ENCODE results near the gene PMCH.
"Not testable (repeated sequence)": the region's sequence is repeated elsewhere in the genome, so short reads cannot be mapped to it uniquely, and the experiment has no call there.

PMCH gene, protein sequence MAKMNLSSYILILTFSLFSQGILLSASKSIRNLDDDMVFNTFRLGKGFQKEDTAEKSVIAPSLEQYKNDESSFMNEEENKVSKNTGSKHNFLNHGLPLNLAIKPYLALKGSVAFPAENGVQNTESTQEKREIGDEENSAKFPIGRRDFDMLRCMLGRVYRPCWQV

GRCh38 chr12:102197789-102198188 lies at the start of gene PMCH:
TSS of gene PMCH (minus strand) at chr12:102197833. CDS start at chr12:102197770, 63 bp downstream.
- in situ Hi-C loops (cut with MboI; ENCODE audit: low sequenced_read_pairs) = no loop called here

DNA sequence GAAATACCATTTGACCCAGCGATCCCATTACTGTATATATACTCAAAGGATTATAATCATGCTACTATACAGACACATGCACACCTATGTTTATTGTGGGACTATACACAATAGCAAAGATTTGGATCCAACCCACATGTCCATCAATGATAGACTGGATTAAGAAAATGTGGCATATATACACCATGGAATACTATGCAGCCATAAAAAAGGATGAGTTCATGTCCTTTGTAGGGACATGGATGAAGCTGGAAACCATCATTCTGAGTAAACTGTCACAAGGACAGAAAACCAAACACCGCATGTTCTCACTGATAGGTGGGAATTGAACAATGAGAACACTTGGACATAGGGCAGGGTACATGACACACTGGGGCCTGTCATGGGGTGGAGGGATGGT lies 43.2 kb upstream of the PMCH start:
- in situ Hi-C loops (cut with MboI; ENCODE audit: low sequenced_read_pairs) = not testable (repeated sequence)

GRCh38 chr12:102234599-102234998 lies 37.0 kb upstream of the PMCH start:
- in situ Hi-C loops (cut with MboI; ENCODE audit: low sequenced_read_pairs) = no loop called here

- in situ Hi-C loops (cut with MboI; ENCODE audit: low sequenced_read_pairs) = no loop called here
Measured at GRCh38 chr12:102232446-102232845, 34.8 kb upstream of the PMCH start.

GRCh38 chr12:102232036-102232435 lies 34.4 kb upstream of the PMCH start:
- in situ Hi-C loops (cut with MboI; ENCODE audit: low sequenced_read_pairs) = no loop called here

GRCh38 chr12:102227954-102228353 lies 30.3 kb upstream of the PMCH start:
- in situ Hi-C loops (cut with MboI; ENCODE audit: low sequenced_read_pairs) = no loop called here

DNA sequence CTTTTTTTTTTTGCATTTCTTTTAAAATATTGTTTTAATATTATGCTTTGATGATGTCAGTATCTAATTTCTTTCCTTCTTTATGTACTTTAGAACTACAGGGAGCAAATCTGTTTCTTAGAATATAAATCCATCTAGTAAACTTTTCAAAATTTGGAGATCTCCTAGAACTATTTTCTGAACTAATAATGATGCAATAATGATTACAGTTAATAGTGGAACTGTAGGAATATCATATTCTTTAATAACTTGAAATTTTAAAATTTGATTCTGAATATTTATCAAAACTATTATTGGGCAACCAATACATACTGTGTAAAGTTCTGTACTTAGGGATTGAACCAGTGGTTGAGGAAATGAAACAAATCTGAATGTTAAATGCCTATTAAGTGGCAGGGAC lies 23.1 kb upstream of the PMCH start:
- in situ Hi-C loops (cut with MboI; ENCODE audit: low sequenced_read_pairs) = no loop called here

DNA sequence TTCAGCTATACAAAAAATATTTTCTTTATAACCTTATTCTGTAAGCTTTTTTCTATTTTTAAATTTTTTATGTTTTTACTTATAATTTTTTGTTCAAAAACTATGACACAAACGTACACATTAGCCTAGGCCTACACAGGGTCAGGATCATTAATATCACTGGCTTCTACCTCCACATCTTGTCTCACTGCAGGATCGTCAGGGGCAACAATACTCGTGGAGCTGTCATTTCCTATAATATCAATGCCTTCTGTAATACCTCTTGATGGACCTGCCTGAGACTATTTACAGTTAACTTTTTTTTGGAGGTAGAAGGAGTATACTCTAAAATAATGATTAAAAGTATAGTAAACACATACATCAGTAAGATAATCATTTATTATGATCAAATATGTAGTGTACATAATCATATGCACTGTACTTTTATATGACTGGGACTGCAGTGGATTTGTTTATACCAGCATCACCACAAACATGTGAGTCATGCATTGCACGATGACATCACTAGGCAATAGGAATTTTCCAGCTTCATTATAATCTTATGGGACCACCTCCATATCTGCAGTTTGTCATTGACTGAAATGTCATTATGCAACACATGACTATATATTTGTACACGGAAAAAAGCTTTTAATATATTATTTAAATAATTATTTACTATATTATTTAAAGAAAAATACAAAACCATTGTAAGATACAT lies 18.5 kb upstream of the PMCH start:
- in situ Hi-C loops (cut with MboI; ENCODE audit: low sequenced_read_pairs) = no loop called here

DNA sequence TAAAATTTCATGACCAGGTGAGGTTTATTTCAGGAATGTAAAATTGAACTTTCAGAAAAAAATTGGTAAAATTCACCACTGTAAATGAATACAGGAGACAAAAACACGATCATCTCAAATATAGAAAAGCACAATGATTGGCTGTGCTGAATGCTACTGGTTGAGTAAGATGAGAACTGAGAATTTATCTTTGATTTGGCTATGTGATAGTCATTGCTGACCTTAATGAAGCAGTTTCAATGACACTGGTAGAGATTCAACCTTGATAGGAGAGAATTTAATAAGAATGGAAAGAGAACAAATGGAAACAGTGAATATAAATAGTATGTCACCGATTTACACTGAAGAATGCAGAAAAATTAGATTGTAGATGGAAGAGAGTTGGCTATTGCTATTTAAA lies 6.4 kb upstream of the PMCH start:
- in situ Hi-C loops (cut with MboI; ENCODE audit: low sequenced_read_pairs) = no loop called here

DNA sequence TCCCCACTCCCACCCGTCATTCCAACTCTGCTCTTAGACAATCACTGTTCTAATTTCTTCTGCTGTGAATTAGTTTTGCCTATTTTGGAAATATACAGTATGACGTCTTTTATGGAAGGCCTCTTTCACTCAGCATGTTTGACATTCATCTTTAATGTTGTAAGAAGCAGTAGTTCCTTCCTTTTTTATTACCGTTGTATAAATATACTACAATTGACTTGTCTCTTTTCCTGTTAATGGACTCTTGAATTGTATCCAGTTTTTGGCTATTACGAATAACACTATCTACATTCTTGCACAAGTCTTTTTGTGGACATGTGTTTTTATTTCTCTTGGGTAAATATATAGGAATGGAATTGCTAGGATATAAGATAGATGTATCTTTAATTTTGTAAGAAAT lies 4.9 kb upstream of the PMCH start:
- in situ Hi-C loops (cut with MboI; ENCODE audit: low sequenced_read_pairs) = no loop called here

DNA sequence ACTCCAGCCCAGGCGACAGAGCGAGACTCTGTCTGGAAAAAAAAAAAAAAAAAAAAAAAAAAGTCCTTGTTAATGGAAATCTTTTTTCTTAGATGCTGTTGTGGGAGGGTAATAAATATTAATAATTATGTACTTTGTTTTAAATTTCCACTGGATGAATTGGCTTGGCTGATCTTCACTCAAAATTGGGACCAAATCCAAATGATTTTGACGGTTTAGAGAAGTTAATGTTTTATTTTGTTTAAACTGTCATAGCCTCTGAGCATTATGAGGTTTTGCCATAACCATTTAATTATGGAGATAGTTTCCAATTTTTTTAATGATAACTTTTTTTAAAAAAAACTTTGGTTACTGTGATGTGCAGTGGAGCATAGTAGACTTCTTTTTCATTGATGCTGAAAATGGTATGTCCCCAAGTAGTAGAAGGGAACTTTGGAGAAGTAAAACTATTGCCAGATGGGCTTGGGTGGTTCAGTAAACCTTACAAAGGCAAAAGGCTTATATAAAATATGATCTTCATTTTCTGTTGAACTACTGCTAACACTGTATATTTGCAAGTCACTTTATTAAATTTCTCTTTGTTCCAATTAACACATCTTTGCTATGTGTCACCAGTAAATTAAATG lies 3.9 kb upstream of the PMCH start:
- in situ Hi-C loops (cut with MboI; ENCODE audit: low sequenced_read_pairs) = no loop called here

DNA sequence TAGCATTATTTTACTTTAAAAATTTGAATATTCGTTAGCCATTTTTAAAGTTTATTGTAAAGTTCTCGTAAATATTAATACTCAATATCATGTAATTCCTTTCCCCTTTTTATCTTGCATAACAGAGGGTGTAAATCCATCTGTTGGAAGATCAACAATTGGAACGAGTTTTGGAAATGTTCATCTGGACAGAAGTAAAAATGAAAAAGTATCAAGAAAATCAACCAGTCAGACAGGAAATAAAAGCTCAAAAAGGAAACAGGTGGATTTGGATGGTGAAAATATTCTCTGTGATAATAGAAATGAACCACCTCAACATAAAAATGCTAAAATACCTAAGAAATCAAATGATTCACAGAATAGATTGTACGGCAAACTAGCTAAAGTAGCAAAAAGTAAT lies 1.8 kb downstream of the PMCH start:
- in situ Hi-C loops (cut with MboI; ENCODE audit: low sequenced_read_pairs) = no loop called here

- in situ Hi-C loops (cut with MboI; ENCODE audit: low sequenced_read_pairs) = no loop called here
Measured at GRCh38 chr12:102182635-102183034, 15.0 kb downstream of the PMCH start.

DNA sequence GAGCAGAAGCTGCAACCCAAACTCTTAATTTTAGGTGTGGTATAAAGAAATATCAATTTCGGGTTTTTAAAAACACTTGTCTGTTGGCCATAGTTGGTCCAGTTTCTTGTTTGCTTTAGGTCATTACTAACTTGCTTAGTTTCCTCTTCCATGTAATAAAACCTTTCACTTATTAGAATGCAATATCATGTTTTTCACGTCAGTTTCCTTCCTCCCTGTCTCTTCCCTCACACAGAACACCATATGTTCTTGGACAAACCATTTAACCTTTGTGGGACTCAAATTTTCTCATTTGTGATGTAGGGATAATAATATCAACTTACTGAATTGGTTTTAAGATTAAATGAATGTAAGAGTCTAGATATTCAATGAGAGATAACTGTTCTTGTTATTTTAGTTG lies 22.9 kb downstream of the PMCH start:
- in situ Hi-C loops (cut with MboI; ENCODE audit: low sequenced_read_pairs) = no loop called here

DNA sequence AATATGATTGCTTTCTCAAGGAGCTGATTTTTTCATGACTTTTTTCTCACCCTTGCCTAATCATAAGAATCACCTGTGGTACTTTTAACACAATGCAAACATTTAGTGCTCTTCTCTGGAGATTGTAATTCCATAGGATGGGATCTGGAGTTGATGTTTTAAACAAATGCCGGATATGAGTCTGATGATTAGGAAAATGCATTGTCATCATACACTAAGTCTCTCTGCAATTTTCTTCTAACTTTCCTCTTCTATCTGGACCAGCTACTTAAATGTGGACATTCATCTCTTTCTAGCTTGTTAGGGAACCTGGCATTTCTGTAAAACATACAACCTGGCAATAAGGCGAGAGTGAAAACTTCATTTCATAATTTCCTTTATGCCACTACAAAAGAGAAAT lies 23.5 kb downstream of the PMCH start:
- in situ Hi-C loops (cut with MboI; ENCODE audit: low sequenced_read_pairs) = no loop called here

- in situ Hi-C loops (cut with MboI; ENCODE audit: low sequenced_read_pairs) = no loop called here
Measured at GRCh38 chr12:102172436-102172835, 25.2 kb downstream of the PMCH start.

DNA sequence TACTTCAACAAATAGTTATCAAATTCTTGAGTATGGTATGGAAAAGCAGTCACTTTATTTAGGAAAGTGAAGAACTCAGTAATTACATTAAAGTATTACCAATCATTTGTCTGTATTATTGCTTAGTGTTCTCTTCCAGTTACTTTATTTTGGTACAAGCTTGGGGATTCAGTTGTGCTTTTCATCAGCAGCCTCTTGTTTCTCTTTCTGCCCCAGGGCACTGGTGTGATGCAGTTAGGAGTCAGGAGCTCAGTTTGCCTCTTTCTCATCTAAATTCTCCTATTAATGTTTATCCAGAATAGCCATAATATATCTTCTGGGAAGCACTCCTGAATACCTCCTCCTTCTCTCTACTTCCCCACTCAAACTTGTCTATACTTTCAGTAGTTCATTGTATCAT lies 25.7 kb downstream of the PMCH start:
- in situ Hi-C loops (cut with MboI; ENCODE audit: low sequenced_read_pairs) = no loop called here

DNA sequence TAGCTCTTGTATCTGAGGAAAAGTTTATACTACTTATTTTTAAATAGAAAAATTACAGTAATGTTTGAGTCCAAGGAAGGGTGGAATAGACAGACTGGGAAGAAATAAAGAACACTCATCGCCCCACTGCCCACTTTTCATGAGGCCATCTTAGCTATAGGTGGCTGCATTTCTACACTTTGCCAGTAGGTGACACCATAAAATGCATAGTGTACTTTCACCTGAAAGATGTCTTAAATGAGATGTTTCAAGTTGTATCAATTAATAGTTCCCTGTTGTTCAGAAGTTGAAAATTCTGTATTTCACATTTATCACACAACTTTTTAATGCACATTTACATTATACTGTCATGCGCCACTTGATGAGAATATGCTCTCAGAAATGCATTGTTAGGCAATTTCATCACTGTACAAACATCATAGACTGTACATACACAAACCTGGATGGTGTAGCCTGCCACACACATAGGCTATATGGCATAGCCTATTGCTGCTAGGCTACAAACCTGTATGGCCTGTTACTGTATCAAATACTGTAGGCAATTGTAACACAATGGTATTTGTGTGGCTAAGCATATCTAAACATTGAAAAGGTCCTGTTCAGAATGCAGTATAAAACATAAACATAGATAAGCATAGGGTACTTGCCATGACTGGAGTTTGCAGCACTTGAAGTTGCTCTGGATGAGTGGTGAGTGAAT lies 27.6 kb downstream of the PMCH start:
- in situ Hi-C loops (cut with MboI; ENCODE audit: low sequenced_read_pairs) = no loop called here

DNA sequence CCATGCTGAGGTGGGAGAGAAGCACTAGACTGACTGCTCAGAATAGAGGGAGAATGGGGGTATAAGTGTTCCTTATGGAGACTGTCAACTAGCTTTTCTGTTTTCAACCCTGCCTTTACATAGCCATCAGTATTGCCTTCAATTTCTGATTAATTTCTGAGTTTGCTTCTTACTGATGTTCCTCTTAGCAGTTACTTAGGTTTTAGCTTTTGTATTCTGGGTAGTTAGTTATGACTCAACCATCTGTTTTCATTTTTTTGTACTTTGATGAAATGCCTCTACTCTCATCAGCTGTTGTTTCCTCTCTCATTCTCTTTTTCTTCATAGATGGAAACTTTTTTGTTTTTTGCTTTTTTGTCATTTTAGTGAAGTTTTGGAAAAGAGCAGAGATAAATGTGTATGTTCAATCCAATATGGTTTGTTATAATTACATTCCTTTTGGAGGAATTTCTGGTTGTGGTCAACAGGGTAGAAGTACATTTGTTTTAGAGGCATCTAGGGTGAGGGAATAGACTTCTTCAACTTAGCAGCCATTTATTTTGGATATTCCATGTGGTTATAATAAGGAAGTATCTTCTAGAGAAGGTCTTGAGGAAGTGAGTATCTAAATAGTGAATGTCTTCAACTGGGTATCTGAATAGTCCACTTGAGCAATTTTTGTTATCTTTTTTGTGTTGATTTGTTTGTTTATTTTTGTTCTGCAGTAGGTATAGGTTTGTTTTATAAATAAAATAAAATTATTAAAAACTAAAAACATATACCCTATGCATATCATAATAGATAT lies 29.6 kb downstream of the PMCH start:
- in situ Hi-C loops (cut with MboI; ENCODE audit: low sequenced_read_pairs) = no loop called here

- in situ Hi-C loops (cut with MboI; ENCODE audit: low sequenced_read_pairs) = no loop called here
Measured at GRCh38 chr12:102163383-102163782, 34.2 kb downstream of the PMCH start.

DNA sequence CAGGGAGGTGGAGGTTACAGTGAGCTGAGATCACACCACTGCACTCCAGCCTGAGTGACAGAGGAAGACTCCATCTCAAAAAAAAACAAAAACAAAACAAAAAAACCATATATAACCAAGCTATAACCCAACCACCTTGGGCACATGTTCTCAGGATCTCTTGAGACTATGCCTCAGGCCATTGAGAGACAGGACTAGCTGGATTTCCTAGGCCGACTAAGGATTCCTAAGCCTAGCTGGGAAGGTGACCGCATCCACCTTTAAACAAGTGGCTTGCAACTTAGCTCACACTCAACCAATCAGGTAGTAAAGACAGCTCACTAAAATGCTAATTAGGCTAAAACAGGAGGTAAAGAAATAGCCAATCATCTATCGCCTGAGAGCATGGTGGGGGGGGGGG lies 42.4 kb downstream of the PMCH start:
- in situ Hi-C loops (cut with MboI; ENCODE audit: low sequenced_read_pairs) = not testable (repeated sequence)
